Stimulated activated CD4-positive, alpha-beta T cell treated with anti-CD3 and anti-CD28 coated beads, Interleukin-1b, Interleukin-23, amount 100 ng/mL, for 48 hours (primary cell): ENCODE data around the gene C10orf95.

Source experiments
- DNase-seq: peaks from one replicate; pipeline ENCODE4 v3.0.0-alpha.2; 2020

C10orf95 gene

GRCh38 chr10:102400076-102400475, 51.3 kb downstream of the C10orf95 start:
- no peak for DNase-seq
